SKM-1 (cell line): Measurements from ENCODE around the gene PAPOLG.

Source experiments
- DNase-seq: peaks from one replicate; lab custom pipeline; 2025; ENCODE audit not compliant: unreplicated experiment; lab: John Stamatoyannopoulos, UW

The PAPOLG gene

DNA sequence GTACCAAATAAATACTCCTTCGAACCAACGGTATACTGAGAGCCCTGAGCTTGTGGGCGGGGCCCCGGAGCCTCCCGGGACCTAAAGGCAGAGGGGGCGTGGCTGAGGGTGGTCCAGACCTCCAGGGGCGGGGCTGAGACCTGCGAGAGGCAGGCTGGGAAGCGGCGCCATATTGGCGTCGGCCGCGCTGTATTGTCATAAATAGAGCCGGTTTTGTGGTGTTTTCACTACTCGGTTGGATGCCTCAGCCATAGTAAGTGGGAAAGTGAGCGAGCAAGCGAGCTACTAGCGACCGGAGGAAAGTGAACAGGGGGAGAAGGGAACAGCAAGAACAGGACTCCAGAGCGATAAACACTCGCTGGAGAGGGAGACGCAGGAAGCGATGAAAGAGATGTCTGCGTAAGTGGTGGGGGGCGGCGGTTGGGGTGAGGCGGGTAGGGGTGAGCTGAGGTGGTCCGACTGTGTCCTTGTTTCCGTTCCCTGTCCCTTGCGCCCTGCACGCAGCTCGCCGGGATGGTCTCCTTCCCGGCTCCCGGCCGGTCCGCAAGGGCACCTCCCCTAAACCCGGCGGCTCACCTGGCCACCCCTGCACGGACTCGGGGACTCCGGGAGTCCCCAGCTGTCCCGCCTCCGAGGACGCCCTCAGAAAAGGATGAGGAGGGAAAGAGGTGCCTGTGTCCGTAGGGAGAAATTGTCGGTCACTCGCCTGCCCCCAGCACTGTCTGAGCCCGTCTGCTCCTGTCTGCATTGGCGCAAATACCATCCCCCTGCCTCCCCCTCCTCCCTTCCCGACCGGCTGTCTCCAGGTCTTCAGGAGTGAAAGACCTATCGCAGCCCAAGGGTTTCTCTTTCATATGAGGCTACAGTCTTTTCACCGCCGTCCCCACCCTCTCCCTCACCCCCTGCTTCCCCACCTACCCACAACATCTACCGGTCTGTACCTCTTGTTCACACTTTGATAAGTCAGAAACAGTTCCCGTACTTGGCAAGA, at the start of gene PAPOLG:
PAPOLG (plus strand) TSS at position 172 of the 991 bp plus-strand sequence; CDS start at position 383, 211 bp downstream.
- peak; percentile 93 for DNase-seq

DNA sequence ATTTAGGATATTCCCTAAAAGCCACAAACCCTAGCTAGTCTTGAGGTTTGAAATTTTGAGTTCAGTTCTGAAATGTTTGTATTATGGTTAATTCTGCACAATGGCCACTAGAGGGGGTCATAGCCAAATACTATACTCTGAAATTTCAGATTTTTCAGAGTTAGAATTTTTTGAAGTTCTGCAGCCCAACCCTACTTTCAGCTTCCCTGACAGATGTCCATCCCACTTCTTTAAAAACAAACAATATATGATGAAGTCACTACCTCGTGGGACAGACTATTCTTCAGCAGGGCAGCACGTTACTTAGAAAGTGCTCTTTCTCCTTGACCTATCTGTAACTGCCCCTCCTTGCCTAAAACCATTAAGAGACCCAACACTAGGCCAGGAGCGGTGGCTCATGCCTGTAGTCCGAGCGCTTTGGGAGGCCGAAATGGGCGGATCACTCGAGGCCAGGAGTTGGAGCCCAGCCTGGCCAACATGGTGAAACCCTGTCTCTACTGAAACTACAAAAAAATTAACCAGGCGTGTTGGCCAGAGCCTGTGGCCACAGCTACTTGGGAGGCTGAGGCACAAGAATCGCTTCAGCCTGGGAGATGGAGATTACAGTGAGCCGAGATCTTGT, 48.2 kb upstream of the PAPOLG start:
- DNase-seq = peak; percentile 33

DNA sequence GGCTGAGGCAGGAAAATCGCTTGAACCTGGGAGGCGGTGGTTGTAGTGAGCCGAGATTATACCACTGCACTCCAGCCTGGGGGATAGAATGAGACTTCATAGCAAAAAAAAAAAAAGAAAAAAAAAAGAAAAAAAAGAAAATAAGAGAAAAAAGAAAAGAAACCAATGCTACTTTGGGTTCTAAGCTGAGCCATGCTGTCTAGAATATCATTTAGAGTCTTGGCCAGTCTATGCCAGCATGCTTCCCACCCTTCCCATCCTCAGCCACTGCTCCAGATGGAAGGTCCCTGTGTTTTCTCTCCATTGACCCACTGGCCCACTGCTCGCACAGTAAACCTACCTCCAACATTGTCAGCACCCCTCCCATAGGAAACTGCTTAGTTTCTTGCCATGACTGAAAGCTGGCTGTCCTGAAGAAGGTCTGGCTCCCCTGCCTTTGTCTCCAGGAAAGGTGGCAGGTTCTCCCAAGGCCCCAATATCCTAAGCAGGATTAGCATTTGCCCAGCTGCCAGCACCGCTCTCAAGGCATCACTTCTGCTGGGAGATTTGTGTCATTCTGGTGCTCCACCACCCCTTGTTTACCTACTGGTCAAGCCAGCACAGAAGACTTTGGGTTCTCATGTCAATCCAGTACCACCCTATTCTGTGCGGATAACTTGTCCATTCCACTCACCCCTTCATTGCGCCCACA, 47.3 kb upstream of the PAPOLG start:
- DNase-seq = no peak

DNA sequence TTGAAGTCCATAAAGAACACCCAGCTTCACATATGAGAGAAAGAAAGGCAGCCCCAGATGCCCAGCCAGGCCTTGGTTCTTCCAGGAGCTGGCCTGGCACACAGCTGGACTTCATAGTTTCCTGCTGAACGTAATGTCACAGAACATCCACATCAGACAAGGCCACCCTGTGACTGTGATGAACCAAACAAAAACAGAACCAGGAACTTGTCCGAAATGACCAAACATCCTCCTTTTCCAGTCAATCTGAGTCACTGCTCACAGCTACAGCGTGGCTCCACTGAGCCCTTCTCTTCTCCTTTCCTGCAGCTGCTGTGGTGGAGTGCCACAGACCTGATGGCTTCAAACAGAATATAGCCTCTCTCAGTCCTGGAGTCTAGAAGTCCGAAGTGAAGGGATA, 45.4 kb upstream of the PAPOLG start:
- peak; percentile 15 for DNase-seq

DNA sequence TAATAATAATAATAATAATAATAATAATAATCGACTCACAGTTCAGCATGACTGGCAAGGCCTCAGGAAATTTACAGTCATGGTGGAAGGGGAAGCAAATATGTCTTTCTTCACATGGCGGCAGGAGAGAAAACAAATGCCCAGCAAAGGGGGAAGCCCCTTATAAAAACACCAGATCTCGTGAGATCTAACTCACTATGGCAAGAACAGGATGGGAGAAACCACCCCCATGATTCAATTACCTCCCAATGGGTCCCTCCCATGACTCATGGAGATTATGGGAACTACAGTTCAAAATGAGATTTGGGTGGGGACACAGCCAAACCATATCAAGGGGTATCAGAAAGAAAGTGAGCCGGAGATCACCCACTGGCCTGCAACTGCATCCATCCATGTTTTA, 40.5 kb upstream of the PAPOLG start:
- no peak for DNase-seq

DNA sequence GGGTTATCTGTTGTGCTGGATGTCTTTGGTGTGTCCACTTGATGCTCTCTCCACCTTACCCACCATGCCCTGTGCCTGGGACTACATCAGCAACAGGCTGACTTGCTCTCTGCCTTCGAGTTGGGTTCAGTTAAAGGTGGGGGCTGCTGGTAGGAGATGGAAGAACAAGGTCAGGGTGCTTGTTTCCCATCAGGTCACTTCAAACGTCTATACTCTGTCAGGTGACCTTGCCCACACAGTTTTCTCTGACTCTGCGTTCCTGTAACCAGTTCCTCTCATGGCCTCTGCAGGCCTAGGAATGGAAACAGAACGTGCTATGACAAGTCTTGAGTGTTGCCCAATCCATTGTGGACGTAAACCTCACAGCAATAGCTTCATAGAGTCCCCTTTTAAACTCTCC, 38.4 kb upstream of the PAPOLG start:
- peak; percentile 55 for DNase-seq

DNA sequence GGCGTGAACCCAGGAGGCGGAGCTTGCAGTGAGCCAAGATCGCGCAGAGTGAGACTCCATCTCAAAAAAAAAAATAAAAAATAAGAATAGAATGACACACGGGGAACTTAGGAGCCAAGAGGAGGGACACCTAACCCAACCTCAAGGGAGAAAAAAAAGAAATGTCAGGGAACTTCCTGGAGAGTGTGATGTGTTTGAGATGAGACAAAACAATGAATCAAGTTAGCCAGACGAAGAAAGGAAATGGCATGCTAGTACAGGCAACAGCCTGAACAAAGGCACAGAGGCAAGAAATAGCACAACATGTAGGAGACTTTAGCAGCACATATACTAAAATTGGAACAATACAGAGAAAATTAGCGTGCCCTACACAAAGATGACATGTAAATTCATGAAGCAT, 36.7 kb upstream of the PAPOLG start:
- no peak for DNase-seq

DNA sequence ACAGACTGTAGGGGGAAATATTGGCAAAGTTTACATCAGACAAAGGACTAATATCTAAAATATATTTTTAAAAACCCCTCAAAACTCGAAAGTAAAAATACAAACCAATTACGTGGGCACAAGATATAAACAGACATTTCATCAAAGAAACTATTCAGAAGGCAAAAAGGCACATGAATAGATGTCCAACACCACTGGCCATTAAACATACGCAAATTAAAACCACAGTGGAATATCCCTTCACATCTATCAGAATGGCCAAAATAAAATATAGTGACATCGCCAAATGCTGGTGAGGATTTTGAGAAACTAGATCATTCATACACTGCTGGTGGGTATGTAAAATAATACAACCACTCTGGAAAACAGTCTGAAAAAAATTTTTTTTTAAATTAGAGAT, 30.6 kb upstream of the PAPOLG start:
- no peak for DNase-seq

DNA sequence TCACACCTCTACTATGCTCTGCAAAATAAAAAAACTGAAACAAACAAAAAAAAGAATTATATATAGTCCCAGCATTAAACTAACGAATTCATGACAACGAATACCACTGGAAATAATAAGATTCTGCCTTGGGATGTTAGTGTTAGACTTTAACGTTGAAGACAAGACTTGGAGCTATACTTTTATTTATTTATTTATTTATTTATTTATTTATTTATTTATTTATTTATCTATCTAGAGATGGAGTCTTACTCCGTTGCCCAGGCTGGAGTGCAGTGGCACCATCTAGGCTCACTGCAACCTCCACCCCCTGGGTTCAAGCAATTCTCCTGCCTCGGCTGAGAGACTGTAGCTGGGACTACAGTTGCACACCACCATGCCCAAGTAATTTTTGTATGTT, 27.2 kb upstream of the PAPOLG start:
- DNase-seq = no peak

DNA sequence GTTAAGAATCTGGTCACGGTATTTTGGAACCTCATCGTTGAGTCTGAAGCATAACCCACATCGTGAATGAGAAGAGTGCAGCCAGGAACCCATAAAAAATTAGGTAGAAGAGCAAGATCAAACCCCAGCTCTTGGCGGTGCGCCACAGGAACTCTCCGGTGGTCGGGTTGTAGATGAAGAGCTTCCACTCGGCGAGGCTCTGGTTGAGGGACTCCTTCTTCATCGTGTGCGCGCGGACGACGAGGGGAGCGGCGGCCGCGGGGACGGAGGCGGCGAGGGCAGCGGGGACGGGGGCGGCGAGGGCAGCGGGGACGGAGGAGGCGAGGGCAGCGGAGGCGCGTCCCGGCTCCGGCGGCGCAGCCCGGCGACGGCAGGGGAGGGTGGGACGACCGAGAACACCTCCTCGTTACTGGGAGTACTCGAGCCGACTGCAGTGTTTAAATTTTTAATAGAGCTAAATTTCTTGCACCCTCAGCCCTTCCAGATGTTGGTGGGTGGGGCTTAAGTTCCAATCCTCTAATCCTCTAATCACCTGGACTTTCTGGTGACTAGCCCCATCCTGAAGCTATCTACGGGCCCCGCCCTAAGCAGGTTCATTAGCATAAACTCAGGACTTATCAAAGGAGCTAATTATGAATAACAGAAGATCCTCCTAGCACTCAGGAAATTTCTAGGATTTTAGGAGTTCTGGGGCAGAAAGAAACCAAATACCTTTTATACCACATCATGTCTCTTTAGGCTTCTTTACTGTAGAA, 20.4 kb upstream of the PAPOLG start:
- DNase-seq = no peak

DNA sequence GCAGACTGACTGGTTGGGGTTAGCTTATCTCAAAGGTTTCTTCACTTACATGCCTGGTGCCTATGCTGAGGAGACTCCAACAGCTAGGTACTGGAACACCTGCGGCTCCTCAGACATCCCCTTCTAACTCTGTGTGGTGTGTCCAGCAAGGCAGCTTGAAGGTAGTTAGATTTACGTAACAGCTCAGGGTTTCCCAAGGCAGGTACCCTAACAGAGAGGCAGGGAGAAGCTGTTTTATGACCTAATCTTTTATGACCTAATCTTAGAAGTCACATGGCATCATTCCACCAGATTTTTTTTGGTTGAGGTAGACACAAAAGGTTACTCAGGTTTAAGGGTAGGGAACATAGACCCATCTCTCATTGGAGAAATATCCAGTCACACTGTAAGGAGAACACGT, 17.4 kb upstream of the PAPOLG start:
- DNase-seq = no peak

DNA sequence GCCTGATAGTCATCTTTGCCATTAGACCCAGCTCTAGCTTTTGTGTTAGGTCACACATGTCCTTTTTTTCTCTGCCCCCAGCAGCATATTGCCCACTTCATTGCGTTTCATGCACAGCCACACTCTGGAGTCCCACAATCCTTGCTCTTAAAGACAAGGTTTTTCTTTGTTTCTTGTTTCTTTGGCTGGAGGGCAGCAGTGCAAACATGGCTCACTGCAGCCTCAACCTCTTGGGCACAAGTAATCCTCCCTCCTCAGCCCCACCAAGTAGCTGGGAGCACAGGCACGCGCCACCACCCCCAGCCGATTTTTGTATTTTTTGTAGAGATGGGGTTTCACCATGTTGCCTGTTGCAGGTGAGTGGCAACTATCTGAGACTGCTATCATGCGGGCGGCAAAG, 16.9 kb upstream of the PAPOLG start:
- no peak for DNase-seq

DNA sequence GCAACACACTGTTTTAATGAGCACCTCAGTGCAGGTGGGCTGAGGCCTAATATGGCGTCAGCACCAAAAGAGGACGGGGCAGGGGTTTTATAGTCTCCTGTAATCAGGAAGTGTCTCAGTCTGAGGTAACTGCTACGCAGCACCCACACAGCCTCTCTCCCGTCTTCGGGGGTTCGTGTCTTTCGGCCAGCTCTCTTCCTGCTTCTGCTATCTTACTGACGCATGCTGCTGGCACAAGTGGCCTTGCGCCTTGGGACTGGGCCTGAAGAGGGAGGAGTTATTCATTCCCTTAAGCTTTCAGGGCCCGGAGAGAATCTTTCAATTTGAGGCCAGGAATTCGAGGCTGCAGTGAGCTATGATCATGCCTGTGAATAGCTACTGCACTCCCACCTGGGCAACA, 14.5 kb upstream of the PAPOLG start:
- DNase-seq = no peak

DNA sequence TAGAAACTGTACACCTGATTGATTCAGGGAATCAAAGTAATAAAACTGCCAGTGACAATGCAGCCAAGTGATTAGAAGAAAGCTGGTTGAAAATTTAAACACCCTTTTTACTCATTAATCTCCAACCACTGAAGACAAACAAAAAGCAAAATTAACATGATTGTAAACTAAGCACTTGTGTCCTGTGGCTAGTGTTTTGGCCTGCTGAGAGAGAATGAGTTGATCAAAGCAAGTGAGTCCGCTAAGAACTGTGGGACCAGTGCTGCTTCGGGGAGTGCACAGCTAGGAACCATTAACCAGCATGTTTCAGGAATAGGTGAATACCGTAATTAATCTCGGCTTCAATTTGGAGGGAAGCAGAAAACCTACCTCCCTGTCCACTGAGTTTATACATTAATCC, 13.6 kb upstream of the PAPOLG start:
- no peak for DNase-seq

DNA sequence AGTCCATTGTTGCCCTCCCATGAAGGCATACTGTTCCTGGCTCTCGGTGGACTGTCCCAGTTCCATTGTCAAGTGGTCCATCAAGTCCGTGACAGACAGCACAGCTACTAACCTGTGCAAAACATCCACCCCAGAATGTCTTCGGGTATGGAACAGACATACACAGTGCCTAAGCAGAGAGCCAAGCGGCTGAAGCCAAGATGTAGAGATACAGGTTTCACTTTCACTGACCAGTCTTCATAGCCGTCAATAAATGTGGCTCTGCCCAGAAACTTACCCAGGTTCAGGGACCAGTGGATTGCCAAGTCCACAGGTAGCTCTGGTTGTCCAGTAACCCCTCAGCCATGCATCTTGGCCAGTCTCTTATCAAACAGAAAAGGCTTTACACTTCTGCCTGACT, 10.7 kb upstream of the PAPOLG start:
- DNase-seq = no peak

DNA sequence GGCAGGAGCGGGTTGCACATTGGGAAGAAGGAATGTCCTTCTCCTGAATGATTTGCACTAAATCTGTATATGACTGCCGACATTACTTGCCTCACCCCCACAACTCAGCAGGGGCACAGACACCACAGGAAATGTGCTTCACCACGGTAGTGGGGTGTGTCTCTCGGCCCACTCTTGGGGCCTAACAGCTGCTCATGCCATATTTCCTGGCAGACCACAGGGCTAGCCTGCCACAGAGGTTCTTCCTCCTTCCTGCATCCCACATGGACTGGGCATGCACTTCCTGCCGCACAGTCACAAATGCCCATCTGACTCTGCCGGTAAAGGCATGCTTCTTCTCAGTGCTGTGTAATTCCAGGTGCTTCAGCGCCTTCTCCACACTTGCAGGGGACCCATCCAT, 10.3 kb upstream of the PAPOLG start:
- DNase-seq = no peak

DNA sequence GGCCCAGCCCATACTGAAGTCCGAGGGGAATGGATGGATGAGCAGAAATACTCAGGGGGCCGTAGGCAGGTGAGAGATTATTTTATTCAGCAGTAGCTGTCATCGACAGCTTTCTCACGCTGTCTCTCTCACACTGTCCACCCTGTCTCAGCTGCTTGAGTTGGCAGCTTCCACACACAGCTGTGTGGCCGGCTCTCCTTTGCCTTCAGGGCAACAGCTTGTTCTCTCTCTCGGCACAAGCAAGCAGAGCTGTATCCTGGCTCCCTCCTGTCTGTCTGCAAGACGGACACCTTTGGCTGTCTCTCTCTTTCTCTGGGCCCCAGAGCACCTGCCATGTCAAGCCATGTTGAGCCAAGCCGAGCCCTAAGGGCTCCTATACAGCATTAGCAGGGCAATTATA, 9.8 kb upstream of the PAPOLG start:
- DNase-seq = no peak

DNA sequence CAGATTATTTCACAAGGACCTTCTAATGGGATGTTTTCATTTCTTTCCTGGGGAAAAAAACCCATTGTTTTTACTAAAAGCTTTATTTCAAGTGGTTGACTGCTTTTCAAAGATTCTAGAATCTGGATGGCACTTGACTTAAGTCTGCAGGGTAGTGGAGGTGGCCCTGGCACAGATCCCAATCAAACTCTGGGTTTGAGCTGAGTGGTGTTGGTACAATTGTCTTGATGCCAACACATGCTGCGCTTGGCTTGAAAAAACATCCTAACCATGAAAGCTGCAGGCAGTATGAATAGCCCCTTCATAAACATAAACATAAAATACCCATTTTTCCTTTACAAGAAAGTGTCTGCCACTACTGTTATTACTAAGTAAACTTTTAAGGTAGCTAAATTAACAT, 3.6 kb downstream of the PAPOLG start:
- DNase-seq = no peak

DNA sequence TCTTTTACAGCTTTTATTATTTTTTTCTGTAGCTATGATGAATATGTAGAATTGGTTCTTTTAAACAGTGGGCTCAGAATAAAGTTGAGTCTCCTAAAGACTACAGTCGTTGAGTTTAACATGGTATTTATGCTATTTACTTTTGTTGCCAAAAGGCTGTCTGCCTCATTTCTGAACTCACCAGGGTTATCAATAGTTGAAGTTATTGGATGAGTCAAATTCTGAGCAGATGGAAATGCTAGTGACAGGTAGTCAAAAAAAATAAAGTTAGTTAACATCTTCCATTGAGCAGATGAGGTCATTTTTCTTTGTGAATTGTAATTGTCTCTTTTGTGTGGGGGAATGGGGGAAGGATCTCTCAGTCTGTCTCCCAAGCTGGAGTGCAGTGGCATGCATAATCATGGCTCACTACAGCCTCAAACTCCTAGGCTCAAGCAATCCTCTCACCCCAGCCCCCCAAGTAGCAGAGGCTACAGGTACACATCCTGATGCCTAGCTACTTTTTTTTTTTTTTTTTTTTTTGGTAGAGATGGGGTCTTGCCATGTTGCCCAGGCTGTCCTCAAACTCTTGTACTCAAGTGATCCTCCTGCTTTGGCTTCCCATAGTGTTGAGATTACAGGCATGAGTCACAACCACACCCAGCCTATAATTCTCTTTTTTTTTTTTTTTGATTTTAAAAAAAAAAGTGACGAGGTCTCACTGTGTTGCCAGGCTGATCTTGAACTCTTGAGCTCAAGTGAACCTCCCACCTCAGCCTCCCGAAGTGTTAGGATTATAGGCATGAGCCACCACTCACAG, 8.9 kb downstream of the PAPOLG start:
- DNase-seq = no peak

DNA sequence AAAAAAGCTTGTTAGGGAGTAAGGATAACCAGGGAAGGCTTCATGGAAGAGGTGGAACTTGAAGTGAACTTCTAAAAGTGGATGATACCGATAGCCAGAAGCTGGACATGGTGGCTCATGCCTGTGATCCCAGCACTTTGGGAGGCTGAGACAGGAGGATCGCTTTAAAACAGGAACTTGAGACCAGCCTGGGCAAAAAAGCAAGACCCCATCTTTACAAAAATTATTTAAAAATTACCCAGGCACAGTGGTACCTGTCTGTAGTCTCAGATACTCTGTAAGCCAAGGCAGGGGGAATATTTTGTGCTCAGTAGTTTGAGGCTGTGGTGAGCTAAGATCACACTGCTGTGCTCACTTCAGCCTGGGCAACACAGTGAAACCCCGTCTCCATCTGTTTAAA, 10.2 kb downstream of the PAPOLG start:
- no peak for DNase-seq
